ENCODE data around the gene TGFB1I1. TPM values are rescaled to one million over a fixed set of nuclear protein-coding genes. Genes with fewer than 3 reads are reported as not detected.

The TGFB1I1 gene
- total RNA-seq, 8 experiments from 2014 or later = 0.87 to 18.3 (median 3.0) TPM

GRCh38 chr16:31453255-31454204, 18.4 kb upstream of the TGFB1I1 start:
- Histone ChIP-seq H3K4me3 (peak overlapping the region in 2 of 5 donors; percentile 8 to 10), H3K4me1 (replicated peaks in 1 of 2) (peaks cover 49 to 58% of the 10 kb centered on the region in 2 donors), H3K27ac (peak overlapping the region in 1 of 2 donors; percentile 22)
- WGBS, 10 experiments = 0 to 100% (median 21%) methylated on average over 1 to 8 of the region's 20 CpGs
- in situ Hi-C loops (cut with MboI; ENCODE audit: low pct_unique_long_range_greater_than_20kb in 2 of 9, low sequenced_read_pairs in 9 of 9, unreplicated experiment in 9 of 9) = loop anchor here in 3 of 9 experiments (25.0 kb wide), 2 partner anchors 409 to 491 kb away; partner anchors contain the start of genes SETD1A (in 2 of the 3) and ZNF267 (in 1 of the 3)
- peak; percentile 4 to 53 (median 45) for ATAC-seq (replicated peaks in 6 of 8)

- Histone ChIP-seq H3K4me1 (replicated peaks in 1 of 2) (peaks cover 53 to 58% of the 10 kb centered on the region in 2 donors), H3K4me3 (peak overlapping the region in 1 of 5 donors; percentile 13), H3K27ac (peak overlapping the region in 1 of 2 donors; percentile 11)
- WGBS, 10 experiments = 60 to 100% (median 77%) methylated on average over 1 to 9 of the region's 17 CpGs; no CpG with 5 or more reads in 2 of the 10 experiments
- ATAC-seq (replicated peaks in 6 of 8) = no peak
- in situ Hi-C loops (cut with MboI; ENCODE audit: low pct_unique_long_range_greater_than_20kb in 2 of 9, low sequenced_read_pairs in 9 of 9, unreplicated experiment in 9 of 9) = loop anchor here in 3 of 9 experiments (25.0 kb wide), 2 partner anchors 407 to 493 kb away; partner anchors contain the start of genes SETD1A (in 2 of the 3) and ZNF267 (in 1 of the 3)
Observed at GRCh38 chr16:31455601-31456314, 16.2 kb upstream of the TGFB1I1 start.

GRCh38 chr16:31456988-31457360, 15.0 kb upstream of the TGFB1I1 start:
- peaks cover 51 to 53% of the 10 kb centered on the region in 2 donors for H3K4me1 ChIP-seq (replicated peaks in 1 of 2)
- H3K27ac ChIP-seq = no peak overlapping the region
- H3K4me3 ChIP-seq = peak overlapping the region in 3 of 5 donors; percentile 71 to 78 (median 75)
- ATAC-seq (replicated peaks in 6 of 8) = no peak
- in situ Hi-C loops (cut with MboI; ENCODE audit: low pct_unique_long_range_greater_than_20kb in 2 of 9, low sequenced_read_pairs in 9 of 9, unreplicated experiment in 9 of 9) = loop anchor here in 3 of 9 experiments (25.0 kb wide), 2 partner anchors 405 to 495 kb away; partner anchors contain the start of genes SETD1A (in 2 of the 3) and ZNF267 (in 1 of the 3)
- WGBS, 10 experiments = 50 to 100% (median 76%) methylated on average over 1 to 3 of the region's 8 CpGs; no CpG with 5 or more reads in 2 of the 10 experiments

GRCh38 chr16:31458073-31458843, 13.7 kb upstream of the TGFB1I1 start:
- in situ Hi-C loops (cut with MboI; ENCODE audit: low pct_unique_long_range_greater_than_20kb in 2 of 9, low sequenced_read_pairs in 9 of 9, unreplicated experiment in 9 of 9) = loop anchor here in 3 of 9 experiments (25.0 kb wide), 2 partner anchors 404 to 496 kb away; partner anchors contain the start of genes SETD1A (in 2 of the 3) and ZNF267 (in 1 of the 3)
- Histone ChIP-seq H3K4me1 (replicated peaks in 1 of 2) (peaks cover 44 to 47% of the 10 kb centered on the region in 2 donors), H3K4me3 (peak overlapping the region; percentile 67 to 87 (median 75)), H3K27ac (peak overlapping the region; percentile 100)
- peak in 3 of 8 experiments; percentile 3 to 11 (median 4) for ATAC-seq (replicated peaks in 6 of 8)
- WGBS, 10 experiments = 0 to 15% (median 2%) methylated on average over 3 to 12 of the region's 42 CpGs; no CpG with 5 or more reads in 2 of the 10 experiments

- peak; percentile 70 to 85 (median 80) for ATAC-seq (replicated peaks in 6 of 8)
Observed at GRCh38 chr16:31458844-31459686, 12.9 kb upstream of the TGFB1I1 start, which contains the start of gene ARMC5. Gene ARMC5 (plus strand): TSS chr16:31459501. CDS start chr16:31459525, 24 bp downstream.

GRCh38 chr16:31459687-31460581, 12.0 kb upstream of the TGFB1I1 start:
- Histone ChIP-seq H3K4me1 (replicated peaks in 1 of 2) (peaks cover 28 to 32% of the 10 kb centered on the region in 2 donors), H3K27ac (peak overlapping the region; percentile 100), H3K4me3 (peak overlapping the region; percentile 67 to 87 (median 75))
- 0 to 34% (median 5%) methylated on average over 2 to 18 of the region's 61 CpGs for WGBS, 10 experiments
- in situ Hi-C loops (cut with MboI; ENCODE audit: low pct_unique_long_range_greater_than_20kb in 2 of 9, low sequenced_read_pairs in 9 of 9, unreplicated experiment in 9 of 9) = loop anchor here in 3 of 9 experiments (25.0 kb wide), 2 partner anchors 402 to 498 kb away; partner anchors contain the start of genes SETD1A (in 2 of the 3) and ZNF267 (in 1 of the 3)
- peak; percentile 60 to 84 (median 80) for ATAC-seq (replicated peaks in 6 of 8)

More at GRCh38 chr16:31458844-31459686, 12.9 kb upstream of the TGFB1I1 start, which contains the start of gene ARMC5:
- in situ Hi-C loops (cut with MboI; ENCODE audit: low pct_unique_long_range_greater_than_20kb in 2 of 9, low sequenced_read_pairs in 9 of 9, unreplicated experiment in 9 of 9) = loop anchor here in 3 of 9 experiments (25.0 kb wide), 2 partner anchors 403 to 497 kb away; partner anchors contain the start of genes SETD1A (in 2 of the 3) and ZNF267 (in 1 of the 3)
- Histone ChIP-seq H3K4me3 (peak within 1 kb of the TSS; percentile 67 to 87 (median 75)), H3K4me1 (replicated peaks in 1 of 2) (peaks cover 36 to 39% of the 10 kb centered on the region in 2 donors), H3K27ac (peak within 1 kb of the TSS; percentile 100)
- WGBS, 10 experiments = 0 to 2% (median 0%) methylated on average over 2 to 23 of the region's 91 CpGs; no CpG with 5 or more reads in 5 of the 10 experiments

GRCh38 chr16:31460582-31461002, 11.4 kb upstream of the TGFB1I1 start:
- peaks cover 21 to 26% of the 10 kb centered on the region in 2 donors for H3K4me1 ChIP-seq (replicated peaks in 1 of 2)
- no peak for ATAC-seq (replicated peaks in 6 of 8)
- in situ Hi-C loops (cut with MboI; ENCODE audit: low pct_unique_long_range_greater_than_20kb in 2 of 9, low sequenced_read_pairs in 9 of 9, unreplicated experiment in 9 of 9) = loop anchor here in 3 of 9 experiments (25.0 kb wide), 2 partner anchors 402 to 498 kb away; partner anchors contain the start of genes SETD1A (in 2 of the 3) and ZNF267 (in 1 of the 3)
- 0 to 78% (median 69%) methylated on average over 3 to 8 of the region's 8 CpGs for WGBS, 10 experiments
- H3K4me3 ChIP-seq = peak overlapping the region; percentile 39 to 87 (median 67)
- H3K27ac ChIP-seq = peak overlapping the region; percentile 55 to 81

- no peak for ATAC-seq (replicated peaks in 6 of 8)
- no peak overlapping the region for H3K27ac ChIP-seq
- H3K4me3 ChIP-seq = no peak overlapping the region
- 73 to 100% (median 90%) methylated on average over 1 to 8 of the region's 10 CpGs; no CpG with 5 or more reads in 1 of the 10 experiments for WGBS, 10 experiments
- in situ Hi-C loops (cut with MboI; ENCODE audit: low pct_unique_long_range_greater_than_20kb in 2 of 9, low sequenced_read_pairs in 9 of 9, unreplicated experiment in 9 of 9) = loop anchor here in 3 of 9 experiments (25.0 kb wide), 2 partner anchors 401 to 499 kb away; partner anchors contain the start of genes SETD1A (in 2 of the 3) and ZNF267 (in 1 of the 3)
- H3K4me1 ChIP-seq (replicated peaks in 1 of 2) = peaks cover 13 to 23% of the 10 kb centered on the region in 2 donors
Observed at GRCh38 chr16:31461201-31461920, 10.6 kb upstream of the TGFB1I1 start.
